ENCODE results near the gene KCNMA1. TPM values are rescaled to one million over a fixed set of nuclear protein-coding genes. Genes with fewer than 3 reads are reported as not detected.

KCNMA1 gene
- total RNA-seq, 1 experiment from 2014 or later: 20.7 TPM

GRCh38 chr10:77034240-77034639 lies 603.4 kb downstream of the KCNMA1 start:
- DNase-seq: no peak
- CTCF ChIA-PET: no interaction called here
- H3K4me3 ChIP-seq (ENCODE audit: low read depth, low read length): no peak overlapping the region
- Mint-ChIP-seq H3K9me3 (ENCODE audit: unreplicated experiment) (no peaks in the 10 kb centered on the region), H3K27me3 (ENCODE audit: insufficient read depth, unreplicated experiment) (peaks cover 7% of the 10 kb centered on the region), H3K4me3 (ENCODE audit: unreplicated experiment) (no peak overlapping the region), H3K36me3 (ENCODE audit: insufficient read depth, unreplicated experiment) (no peaks in the 10 kb centered on the region), H3K27ac (ENCODE audit: unreplicated experiment) (no peak overlapping the region), H3K4me1 (ENCODE audit: low read depth, unreplicated experiment) (peaks cover 15% of the 10 kb centered on the region)
- POLR2A ChIA-PET: interaction anchor here (0.7 kb wide), 1 partner anchor 304 kb away, joined by 6 read pairs; no protein-coding TSS in a partner anchor
- intact Hi-C loops (cut with micrococcal nuclease; ENCODE audit: unreplicated experiment): no loop called here
- no peaks in the 10 kb centered on the region for H3K9me3 ChIP-seq
- H3K4me1 ChIP-seq: no peaks in the 10 kb centered on the region
- BruUV-seq (replicated peaks): no TSS peak
- TF ChIP-seq CTCF (IDR thresholded peaks at IDR 0.05; ENCODE audit: insufficient read depth in 1 of 2, low read depth in 1 of 2, low read length in 1 of 2, severe bottlenecking in 1 of 2, unreplicated experiment in 1 of 2): no peak
- H3K27me3 ChIP-seq (replicated peaks; ENCODE audit: control insufficient read depth, insufficient read depth, low read length): no peaks in the 10 kb centered on the region
- no peaks in the 10 kb centered on the region for H3K36me3 ChIP-seq (ENCODE audit: control insufficient read depth, insufficient read depth, low read length)

GRCh38 chr10:77032188-77032570 lies 605.4 kb downstream of the KCNMA1 start:
- Mint-ChIP-seq H3K9me3 (ENCODE audit: unreplicated experiment) (no peaks in the 10 kb centered on the region), H3K4me3 (ENCODE audit: unreplicated experiment) (no peak overlapping the region), H3K27ac (ENCODE audit: unreplicated experiment) (no peak overlapping the region), H3K27me3 (ENCODE audit: insufficient read depth, unreplicated experiment) (peaks cover 10% of the 10 kb centered on the region), H3K4me1 (ENCODE audit: low read depth, unreplicated experiment) (peaks cover 22% of the 10 kb centered on the region), H3K36me3 (ENCODE audit: insufficient read depth, unreplicated experiment) (no peaks in the 10 kb centered on the region)
- BruUV-seq (replicated peaks): no TSS peak
- H3K9me3 ChIP-seq: no peaks in the 10 kb centered on the region
- H3K27me3 ChIP-seq (replicated peaks; ENCODE audit: control insufficient read depth, insufficient read depth, low read length): no peaks in the 10 kb centered on the region
- H3K36me3 ChIP-seq (ENCODE audit: control insufficient read depth, insufficient read depth, low read length): no peaks in the 10 kb centered on the region
- POLR2A ChIA-PET: no interaction called here
- no peak for DNase-seq
- no peak for TF ChIP-seq CTCF (IDR thresholded peaks at IDR 0.05; ENCODE audit: insufficient read depth in 1 of 2, low read depth in 1 of 2, low read length in 1 of 2, severe bottlenecking in 1 of 2, unreplicated experiment in 1 of 2)
- CTCF ChIA-PET: no interaction called here
- H3K4me1 ChIP-seq: no peaks in the 10 kb centered on the region
- intact Hi-C loops (cut with micrococcal nuclease; ENCODE audit: unreplicated experiment): no loop called here
- H3K4me3 ChIP-seq (ENCODE audit: low read depth, low read length): no peak overlapping the region

- H3K4me3 ChIP-seq (ENCODE audit: low read depth, low read length): no peak overlapping the region
- no peak for TF ChIP-seq CTCF (IDR thresholded peaks at IDR 0.05; ENCODE audit: insufficient read depth in 1 of 2, low read depth in 1 of 2, low read length in 1 of 2, severe bottlenecking in 1 of 2, unreplicated experiment in 1 of 2)
- ChIA-PET CTCF (no interaction called here), POLR2A (no interaction called here)
- intact Hi-C loops (cut with micrococcal nuclease; ENCODE audit: unreplicated experiment): no loop called here
- no peaks in the 10 kb centered on the region for H3K4me1 ChIP-seq
- peaks cover 22% of the 10 kb centered on the region for H3K4me1 Mint-ChIP-seq (ENCODE audit: low read depth, unreplicated experiment)
- H3K27me3 Mint-ChIP-seq (ENCODE audit: insufficient read depth, unreplicated experiment): peaks cover 10% of the 10 kb centered on the region
- H3K9me3 ChIP-seq: no peaks in the 10 kb centered on the region
- H3K27ac Mint-ChIP-seq (ENCODE audit: unreplicated experiment): no peak overlapping the region
- H3K36me3 ChIP-seq (ENCODE audit: control insufficient read depth, insufficient read depth, low read length): no peaks in the 10 kb centered on the region
- BruUV-seq (replicated peaks): no TSS peak
- H3K36me3 Mint-ChIP-seq (ENCODE audit: insufficient read depth, unreplicated experiment): no peaks in the 10 kb centered on the region
- no peaks in the 10 kb centered on the region for H3K27me3 ChIP-seq (replicated peaks; ENCODE audit: control insufficient read depth, insufficient read depth, low read length)
- H3K4me3 Mint-ChIP-seq (ENCODE audit: unreplicated experiment): no peak overlapping the region
- no peaks in the 10 kb centered on the region for H3K9me3 Mint-ChIP-seq (ENCODE audit: unreplicated experiment)
- no peak for DNase-seq
These were observed 605.9 kb downstream of the KCNMA1 start for GRCh38 chr10:77031531-77032187.
